Mucosa of gallbladder (tissue), 1 donor: ENCODE data around the gene MARVELD1. TPM values are rescaled to one million over a fixed set of nuclear protein-coding genes. Genes with fewer than 3 reads are reported as not detected.
"Not testable (repeated sequence)": the region's sequence is repeated elsewhere in the genome, so short reads cannot be mapped to it uniquely, and the experiment has no call there.

Source experiments
- DNase-seq: peaks from one replicate; pipeline ENCODE4 v3.0.0-alpha.2; 2020; ENCODE audit warnings: low spot score
- total RNA-seq: library from RNA; stranded (reverse); gene quantifications from one replicate; pipeline ENCODE4 v1.2.1, GENCODE V29; 2021
- donor health status: DM: no; HTN: no; CAD: no.

The MARVELD1 gene
- total RNA-seq = 37.8 TPM

DNA sequence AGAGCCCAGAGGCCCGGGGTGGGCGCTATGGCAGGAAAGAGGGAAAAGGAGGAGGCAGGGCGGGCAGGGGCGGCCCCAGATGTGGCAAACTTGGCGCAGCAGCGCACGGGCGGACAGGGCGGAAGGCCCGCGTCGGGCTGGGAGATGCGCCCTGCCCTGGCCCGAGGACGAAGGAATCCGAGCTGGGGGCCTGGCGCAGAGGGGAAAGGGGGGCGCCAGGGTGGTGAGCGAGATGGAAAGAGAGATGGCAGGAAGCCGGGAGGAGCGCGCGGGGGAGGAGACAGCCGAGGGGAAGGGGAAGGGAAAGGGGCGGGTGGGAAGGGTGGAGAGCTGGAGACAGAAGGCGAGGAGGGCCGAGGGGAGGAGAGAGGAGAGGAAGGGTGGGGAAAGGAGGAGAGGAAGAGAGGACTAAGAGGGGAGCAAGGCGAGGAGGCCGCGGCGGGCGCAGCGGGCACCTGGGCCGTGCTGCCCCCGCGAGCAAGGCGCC lies at the start of gene MARVELD1:
TSS of gene MARVELD1 (plus strand) at position 392 of the 487 bp plus-strand sequence. CDS start 147 bp downstream, outside the sequence.
- DNase-seq = peak; percentile 65

DNA sequence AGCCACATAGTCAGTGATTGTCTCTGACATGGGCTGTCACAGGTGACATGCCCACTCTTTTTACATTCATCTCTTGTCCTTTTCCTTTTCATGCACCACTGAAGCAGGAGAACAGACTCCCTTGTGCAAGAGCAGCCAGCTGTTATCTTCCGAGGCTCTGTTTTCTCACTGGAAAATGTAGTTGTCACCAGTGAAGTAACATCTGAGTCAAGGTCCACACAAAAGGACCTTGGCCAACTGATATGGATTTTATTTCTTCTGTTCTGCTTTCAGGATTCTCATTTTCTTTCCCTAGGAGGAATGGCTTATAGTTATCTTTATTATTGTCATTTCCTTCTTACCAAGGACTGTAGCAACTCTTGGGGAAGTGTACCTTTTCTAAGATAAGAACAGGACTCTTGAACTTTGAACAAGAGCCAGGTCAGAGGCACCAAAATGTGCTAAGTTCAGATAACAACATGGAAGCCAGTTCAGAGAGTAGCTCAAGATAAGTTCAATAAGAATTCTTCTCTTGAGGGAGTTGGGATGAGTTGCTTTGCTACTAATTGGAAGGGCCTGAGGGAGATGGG lies 49.2 kb upstream of the MARVELD1 start:
- no peak for DNase-seq

DNA sequence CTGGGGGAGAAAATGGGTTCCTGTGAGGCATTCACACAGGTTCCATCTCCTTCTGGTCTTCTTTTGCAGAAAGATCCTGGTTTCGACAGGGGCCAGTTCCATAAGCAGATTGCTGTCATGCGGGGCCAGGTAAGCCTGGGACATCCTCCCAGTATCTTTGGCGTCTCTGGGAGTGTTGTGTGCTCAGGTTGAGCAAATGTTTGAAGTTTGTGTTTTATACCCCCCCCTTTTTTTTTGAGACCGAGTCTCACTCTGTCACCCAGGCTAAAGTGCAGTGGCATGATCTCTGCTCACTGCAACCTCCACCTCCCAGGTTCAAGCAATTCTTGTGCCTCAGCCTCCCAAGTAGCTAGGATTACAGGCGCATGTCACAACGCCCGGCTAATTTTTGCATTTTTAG lies 46.5 kb upstream of the MARVELD1 start:
- DNase-seq = no peak

DNA sequence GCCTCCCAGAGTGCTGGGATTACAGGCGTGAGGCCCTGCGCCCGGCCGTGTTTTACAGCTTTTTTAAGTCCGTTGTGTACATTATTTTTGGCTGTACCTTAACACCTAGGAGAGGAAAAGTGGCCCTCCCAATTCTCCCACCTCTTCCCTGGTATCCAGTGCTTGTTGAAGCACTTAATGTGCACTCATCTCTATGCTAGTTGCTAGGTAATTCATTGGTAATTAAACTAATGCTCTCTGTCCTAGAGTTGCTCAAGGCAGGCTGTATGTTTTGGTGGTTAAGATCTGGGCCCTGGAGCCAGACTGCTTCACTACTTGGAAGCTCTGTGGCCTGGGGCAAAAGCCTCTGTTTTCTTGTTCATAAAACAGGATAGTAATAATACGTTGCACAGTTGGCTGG lies 46.1 kb upstream of the MARVELD1 start:
- no peak for DNase-seq

DNA sequence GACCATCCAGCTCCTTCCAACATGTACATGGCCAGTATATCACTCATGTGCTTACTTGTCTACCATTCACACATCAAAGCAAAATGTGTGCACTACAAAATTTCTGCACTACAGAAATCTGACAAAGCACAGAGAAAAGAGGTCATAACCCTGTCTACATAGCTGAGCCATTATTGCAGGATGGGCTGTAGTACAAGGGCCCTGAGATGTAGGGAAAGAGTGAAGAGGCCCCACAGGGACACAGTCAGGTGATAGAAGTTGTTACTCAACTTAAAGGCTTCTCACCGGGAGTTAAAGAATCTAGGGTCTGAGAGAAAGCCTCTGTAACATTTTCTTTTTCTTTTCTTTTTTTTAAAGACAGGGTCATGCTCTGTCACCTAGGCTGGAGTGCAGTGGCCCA lies 44.0 kb upstream of the MARVELD1 start:
- no peak for DNase-seq

DNA sequence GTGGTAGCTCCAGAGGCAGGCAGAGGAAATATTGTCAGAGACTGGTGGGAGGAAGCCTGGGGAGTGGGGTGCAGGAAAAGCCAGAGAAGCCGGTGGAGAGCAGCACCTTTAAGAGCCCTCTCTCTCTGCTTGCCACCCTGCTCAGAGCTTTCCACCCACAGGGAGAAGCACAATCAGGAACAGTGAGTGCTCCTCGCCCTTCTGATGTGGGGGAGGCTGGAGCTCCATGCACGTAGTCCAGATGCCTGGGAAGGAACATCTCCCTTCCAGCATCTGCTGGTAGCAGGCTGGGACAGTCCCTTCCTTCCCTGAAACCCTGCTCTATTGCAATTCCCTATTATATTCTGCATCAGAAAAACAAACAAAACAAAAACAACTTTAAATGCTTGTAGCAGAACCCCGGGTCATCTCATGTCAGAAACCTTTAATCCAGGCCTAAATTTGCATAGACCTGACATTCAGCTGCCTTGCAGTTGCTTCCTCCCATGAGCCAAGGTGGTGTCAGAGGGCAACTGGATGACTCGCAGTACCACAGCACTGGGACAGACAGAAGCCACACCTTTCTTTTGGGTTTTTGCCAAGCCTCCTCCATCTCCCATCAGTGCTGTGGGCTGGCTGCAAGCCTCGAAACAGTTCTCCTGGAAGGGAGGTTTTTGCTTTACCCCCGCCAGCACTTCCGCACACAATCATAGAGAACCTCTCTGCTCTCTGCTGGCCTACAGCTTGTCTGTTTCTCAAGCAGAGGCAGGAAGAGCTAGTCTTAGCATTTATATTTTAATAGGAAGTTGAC lies 39.6 kb upstream of the MARVELD1 start:
- DNase-seq = no peak

DNA sequence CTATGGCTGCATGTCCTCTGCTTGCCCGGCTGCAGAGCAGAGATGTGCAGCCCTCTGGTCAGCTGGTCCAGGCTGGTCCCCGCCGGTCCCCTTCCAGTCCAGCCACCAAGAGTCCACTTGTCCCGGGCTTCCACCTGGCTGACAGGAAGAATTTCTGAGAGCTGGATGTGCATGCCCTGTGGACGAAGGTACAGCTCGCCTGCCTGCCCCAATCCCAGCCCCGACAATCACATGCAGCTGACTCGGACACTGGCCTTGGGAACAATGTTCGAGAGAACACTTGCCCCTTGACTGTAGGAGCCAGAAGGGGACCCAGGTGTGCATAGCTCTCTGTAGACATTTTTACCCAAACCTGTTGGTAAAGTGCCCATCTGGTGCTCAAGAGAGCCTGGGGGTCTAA lies 38.3 kb upstream of the MARVELD1 start:
- no peak for DNase-seq

DNA sequence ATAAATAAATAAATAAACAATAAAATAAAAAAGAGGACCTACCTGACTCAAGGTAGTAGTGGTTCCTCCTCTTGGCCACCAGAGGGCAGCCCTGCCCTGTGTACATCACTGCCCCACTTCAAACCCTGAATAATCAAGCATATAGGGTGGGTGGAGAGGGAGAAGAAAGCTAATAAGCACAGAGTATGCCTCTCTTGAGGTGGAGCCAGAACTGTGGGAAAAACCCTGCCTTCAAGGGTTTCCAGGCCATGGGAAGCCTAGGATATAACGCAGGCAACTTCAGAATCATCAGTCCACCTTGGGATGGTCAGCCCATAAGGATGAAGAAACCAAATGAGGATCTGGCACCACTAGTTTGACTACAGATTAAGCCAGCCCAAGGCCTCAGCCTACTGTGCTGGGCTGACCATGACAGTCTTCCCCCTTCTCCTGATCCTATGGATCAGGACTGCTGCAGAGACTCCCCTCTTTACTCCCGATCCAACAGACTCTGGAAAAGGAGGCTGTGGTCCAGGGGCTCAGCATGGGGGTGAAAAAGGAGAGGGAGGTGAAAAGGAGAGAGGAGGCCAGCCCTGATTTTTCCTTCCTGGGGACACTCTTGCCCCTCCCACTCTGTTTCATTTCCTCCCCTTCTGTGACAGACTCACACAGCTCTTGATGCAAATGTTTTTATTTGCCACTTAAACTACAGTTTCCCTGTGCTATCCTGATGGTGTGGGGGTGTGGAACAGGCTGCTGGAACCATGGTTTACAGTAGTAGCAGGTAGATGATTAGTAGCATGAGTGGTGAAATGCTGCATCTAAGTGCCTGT lies 36.6 kb upstream of the MARVELD1 start:
- DNase-seq = no peak

DNA sequence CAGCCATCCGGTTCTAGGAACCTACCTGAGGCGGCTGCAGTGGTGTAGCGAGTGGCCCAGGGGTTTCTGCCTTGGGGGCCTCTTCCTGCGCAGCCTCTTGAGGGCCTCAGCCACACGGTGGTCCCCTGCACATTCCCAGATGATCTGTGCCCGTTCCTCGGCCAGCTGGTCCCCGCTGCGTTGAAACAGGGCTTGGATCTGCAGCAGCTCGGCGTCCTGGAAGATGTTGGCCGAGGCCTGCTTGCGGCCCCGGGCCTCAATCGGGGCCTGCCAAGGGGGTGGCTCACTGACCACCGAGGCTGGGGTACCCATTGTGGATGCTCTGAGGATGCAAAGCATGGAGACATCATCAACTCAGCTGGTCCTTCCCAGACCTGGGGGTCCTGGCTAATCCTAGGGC lies 33.9 kb upstream of the MARVELD1 start:
- no peak for DNase-seq

DNA sequence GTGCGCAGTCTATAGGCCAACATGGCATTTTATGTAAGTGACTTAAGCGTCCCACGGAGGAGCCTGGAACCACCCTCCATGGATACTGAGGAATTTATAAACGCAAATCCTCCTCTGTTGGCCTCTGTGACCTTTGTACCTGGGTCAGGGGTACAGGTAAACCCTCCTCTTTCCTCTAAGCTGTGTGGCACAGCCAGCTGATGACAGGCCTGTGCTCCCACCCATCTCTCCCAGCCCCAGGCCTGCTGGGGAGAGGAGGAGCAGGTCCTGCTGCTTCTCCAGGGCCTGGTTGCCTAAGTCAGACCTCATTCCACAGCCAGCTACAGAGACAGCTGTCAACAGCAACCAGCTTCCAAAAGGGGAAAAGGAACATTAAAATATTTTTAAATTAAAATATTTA lies 31.5 kb upstream of the MARVELD1 start:
- DNase-seq = no peak

DNA sequence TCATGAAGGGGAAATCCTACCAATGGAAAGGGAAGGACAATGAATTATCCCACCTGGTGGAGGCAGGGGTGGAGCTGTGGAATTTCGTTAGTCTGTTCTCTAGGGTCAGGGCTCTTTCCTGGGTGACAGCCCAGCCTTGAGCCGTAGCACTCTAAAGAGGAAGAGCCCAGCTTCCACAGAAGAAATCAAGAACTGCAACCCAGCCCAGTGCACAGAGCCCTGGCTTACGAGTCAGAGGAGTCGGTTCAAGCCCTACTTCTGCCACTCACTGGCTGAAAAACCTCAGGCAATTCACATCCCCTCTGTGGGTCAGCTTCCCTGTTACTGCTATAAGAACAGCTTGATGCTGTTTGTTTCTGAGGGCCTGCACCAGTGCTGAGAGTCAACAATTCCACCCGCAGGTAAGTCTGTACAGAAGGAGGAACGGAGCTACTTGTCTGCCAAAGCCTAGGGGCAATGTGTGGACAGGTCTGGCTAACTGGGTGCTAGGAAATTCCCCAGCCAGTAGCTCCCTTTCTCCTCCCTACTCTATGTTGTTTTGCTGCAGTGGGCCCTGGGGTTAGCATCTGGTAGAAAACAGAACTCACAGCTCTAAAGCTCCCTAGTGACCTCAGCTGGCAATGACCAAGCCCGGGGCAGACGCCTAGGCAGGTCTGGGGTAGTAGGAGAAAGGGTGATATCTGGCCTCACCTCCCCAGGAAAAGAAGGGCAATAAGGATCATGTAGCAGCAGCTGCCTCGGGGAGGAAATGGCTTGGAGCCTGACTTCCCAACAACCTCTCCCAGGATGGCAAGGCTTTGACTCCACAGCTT lies 29.8 kb upstream of the MARVELD1 start:
- no peak for DNase-seq

DNA sequence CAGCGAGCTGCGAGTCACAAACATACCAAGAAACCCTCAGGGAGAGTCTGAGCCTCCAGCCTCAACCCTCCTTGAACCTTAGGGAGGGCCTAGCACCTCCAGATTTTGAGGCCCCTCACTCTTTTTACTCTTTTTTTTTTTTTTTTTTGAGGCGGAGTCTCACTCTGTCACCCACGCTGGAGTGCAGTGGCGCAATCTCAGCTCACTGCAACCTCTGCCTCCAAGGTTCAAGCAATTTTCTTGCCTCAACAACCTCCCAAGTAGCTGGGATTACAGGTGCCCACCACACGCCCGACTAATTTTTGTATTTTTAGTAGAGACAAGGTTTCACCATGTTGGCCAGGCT lies 29.2 kb upstream of the MARVELD1 start:
- DNase-seq = not testable (repeated sequence)

DNA sequence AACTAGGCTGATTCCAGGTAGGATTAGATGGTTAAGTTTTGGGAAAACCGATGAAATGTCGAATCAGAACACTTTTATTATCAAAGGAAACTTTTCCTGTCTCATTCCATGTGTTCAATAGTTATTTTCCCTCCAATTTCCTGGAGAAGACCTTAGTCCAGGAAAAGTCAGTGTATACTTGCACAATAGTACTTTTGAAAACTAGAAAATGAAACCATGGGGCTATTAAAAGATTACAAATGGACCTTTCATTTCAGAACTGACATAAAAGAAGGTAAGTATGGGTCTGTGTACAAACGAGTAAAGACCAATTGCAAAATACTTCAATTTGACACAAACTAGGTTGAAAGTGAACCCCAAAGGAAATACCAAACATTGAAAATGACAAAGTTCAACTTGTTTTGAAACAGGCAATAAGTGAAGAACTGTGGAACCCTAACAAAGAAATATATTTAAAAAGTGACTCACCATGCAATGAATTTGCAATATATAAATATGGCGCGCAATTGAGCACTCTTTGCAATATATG lies 28.6 kb upstream of the MARVELD1 start:
- no peak for DNase-seq

DNA sequence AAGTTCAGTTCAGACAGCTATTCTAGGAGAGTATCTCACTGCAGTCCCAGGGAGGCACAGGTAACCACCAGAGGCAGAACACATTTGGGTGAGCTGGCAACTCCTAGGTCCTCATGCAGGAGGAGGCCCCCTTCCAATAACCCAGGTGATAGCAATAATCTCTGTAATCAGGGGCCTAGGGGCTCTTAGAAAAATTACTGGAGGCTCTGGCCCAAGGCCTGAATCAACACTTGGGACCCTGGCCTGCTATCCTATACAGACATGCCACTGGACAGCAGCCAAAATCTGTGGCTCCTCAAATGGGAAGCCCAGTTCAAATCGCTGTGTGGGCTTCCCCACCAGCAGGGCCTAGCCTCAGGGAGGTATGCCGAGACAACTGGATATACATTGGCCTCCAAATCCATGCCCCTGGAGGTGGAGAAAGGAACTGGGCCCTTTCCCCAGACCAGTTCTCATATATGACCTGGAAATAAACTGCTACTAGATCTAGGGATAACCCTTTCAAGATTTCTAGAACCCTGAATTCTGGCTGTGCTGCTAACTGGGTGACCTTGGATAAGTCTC lies 28.1 kb upstream of the MARVELD1 start:
- no peak for DNase-seq

DNA sequence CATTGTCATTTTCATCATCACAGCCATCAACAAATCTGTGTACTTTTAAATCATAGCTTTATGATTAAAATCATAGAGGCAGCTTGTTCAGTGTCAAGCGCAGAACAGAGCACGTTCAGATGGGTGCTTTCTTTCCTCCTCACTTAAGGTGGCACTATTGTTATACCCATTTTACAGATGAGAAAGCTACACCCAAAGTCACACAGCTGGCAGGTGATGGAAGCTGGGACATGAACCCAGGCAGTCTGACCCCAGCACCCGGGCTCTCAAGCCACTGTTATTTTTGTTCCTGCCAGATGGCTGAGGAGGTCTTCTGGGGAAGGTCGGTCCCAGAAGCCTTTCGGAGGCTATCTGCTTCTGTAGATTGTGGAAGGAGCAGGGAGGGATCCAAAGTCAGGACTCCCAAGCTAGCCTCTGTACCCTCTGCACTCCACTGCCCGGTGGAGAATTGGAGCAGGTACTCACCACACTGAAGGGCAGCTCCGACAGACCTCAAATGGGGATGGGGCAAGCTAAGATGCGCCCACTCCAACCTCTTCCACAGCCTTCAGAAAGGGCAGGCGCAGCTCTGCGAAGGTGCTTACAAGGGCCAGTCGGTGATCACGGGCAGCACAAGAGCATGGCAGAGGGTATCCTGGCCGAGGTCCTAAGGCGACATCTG lies 27.1 kb upstream of the MARVELD1 start:
- DNase-seq = no peak

DNA sequence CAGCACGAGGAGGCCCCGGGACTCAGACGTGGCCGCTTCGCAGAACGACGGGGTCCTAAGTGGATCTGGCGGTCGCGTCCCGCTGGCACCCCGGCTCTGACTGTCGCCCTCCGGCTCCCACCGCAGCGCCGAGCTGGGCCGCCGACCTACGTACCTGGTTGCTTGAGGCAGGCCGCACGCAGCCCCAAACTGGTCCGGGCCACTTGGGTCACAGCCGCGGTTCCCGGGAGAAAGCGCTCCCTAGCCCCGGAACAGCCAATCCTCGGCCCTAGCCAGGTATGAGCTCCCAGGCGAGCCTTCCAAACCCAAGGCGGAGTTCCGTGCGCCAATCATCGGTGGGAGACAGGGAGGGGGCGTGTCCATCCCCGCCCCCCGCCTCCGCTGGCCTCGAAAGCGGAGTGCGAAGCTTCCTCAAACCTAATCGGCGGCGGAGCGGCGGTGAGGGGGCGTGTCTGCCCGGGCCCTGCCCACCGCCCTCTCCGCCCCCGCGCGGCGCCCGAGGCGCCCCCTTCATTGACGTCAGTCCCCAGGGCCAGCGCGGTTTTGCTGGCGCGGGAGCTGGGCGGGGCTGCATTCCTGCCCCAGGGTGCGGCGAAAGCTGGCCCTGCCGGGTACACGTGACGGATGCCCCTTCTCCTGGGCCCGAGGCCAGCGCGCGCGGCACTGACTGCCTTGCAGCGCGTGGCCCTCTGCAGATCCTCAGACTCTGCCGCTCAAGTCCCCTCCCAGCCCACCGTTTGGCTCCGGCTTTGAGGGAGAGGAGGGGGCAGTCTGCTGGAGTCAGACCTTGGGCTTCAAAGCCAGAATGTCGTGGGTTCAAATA lies 26.4 kb upstream of the MARVELD1 start, which contains the start of gene AVPI1:
TSS of gene AVPI1 (minus strand) at position 280 of the 823 bp plus-strand sequence. CDS start 7,336 bp downstream, outside the sequence.
- peak; percentile 98 for DNase-seq

DNA sequence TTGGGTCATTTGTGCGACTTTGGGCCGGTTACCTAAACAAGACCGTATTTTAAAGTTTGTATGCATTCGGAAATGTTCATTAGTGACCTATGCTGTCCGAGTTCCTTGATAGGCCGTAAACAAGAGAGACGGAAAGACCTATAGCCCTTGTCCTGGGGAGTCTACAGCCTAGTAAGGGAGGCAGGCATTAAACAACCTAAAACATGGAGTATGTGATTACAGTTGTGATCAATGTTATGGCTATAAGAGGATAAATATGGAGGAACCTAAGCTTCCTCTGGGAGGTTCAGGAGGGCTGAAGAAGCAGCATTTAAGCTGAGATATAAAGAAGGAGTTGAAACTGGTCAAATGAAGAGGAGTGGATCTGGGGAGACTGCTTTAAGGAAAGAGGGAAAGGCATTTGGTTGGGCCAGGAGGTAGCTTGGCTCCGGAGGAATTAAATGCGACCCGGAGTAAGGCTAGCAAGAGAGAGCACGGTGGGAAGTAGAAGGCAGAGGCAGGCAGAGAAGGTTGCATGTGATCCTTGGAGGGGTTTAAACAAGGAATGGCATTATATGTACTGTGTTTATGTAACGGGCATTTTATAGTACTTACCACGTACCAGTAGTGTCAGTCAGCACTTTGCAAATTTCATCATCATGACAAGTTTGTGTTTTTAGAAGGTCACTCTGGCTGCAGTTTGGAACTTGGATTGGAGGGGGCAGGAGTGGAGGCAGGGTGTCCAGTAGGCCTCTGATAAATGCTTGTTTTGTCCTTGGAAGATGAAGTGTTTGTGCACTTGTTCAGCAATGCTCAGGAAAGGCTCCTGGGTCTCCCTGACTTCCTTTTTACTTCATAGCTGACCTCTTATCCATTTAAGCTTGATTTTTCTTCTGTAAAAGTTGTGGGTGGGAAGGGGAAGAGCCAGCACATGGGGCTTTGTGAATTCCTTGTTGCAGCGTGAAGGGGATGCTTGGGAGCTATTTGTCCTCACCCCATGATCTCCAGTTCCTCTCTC lies 25.4 kb upstream of the MARVELD1 start:
- no peak for DNase-seq

DNA sequence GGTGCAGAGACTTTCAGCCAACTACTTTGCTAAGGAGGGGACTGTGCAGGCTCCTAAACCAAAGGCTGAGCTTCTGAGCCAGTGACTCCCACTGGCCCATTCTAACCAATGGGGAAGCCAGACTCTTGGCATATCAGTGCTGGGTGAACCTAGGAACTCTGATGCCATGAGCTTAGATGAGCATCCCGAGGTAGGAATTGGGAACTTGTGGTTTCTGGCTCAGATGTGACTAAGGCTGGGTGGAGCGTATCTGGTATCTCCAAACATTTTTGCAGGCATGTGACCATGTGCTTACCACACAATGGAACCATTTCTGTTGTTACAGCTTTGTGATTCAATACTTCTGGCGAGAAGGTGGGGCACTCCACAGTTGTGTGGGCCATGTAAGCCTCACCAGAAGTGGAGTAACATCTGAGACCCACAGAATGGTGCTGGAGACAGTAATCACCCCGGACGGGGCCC lies 23.9 kb upstream of the MARVELD1 start:
- no peak for DNase-seq
